K562 (cell line): ENCODE results near the gene C4A. TPM values are rescaled to one million over a fixed set of nuclear protein-coding genes. Genes with fewer than 3 reads are reported as not detected.

Experiments
- ARNT ChIP-seq, 2 experiments: fragments of 450-650 bp; IDR thresholded peaks; 2 replicates each; pipeline ENCODE4 v1.6.1; 2016; ENCODE audit warnings: mild to moderate bottlenecking in 1 of 2
- ATF2 ChIP-seq: sonication (generic); formaldehyde crosslinking; IDR thresholded peaks from 2 replicates; pipeline ENCODE4 v1.8.1; 2022; ENCODE audit warnings: missing genetic modification reagents
- BRF1 ChIP-seq: IDR thresholded peaks from 3 replicates; pipeline ENCODE4 v1.6.1; 2011; ENCODE audit warnings: borderline replicate concordance, mild to moderate bottlenecking; ENCODE audit not compliant: insufficient read length; ENCODE audit errors: extremely low read depth
- ETV5 ChIP-seq: sonication (generic); formaldehyde crosslinking; IDR thresholded peaks from 2 replicates; pipeline ENCODE4 v1.4.0; 2020; ENCODE audit warnings: low read depth, mild to moderate bottlenecking, missing genetic modification reagents
- FOXA1 ChIP-seq: fragments of 450-650 bp; IDR thresholded peaks from 2 replicates; pipeline ENCODE4 v1.6.1; 2016; ENCODE audit warnings: mild to moderate bottlenecking, borderline replicate concordance
- KHSRP ChIP-seq: fragments of 450-650 bp; IDR thresholded peaks from 2 replicates; pipeline ENCODE4 v1.6.1; 2017
- LEF1 ChIP-seq: fragments of 450-650 bp; IDR thresholded peaks from 2 replicates; pipeline ENCODE4 v1.6.1; 2016; ENCODE audit warnings: mild to moderate bottlenecking
- NR4A1 ChIP-seq, 2 experiments: fragments of 250-450 bp in 1 of 2; fragments of 450-650 bp in 1 of 2; sonication (Bioruptor Pico) in 1 of 2; IDR thresholded peaks; 2 replicates each; pipeline versions ENCODE4 v1.4.0 to v1.6.1; 2016 to 2020; ENCODE audit warnings: mild to moderate bottlenecking in 2 of 2, missing compliant biosample characterization in 1 of 2, missing genetic modification characterization in 1 of 2, moderate library complexity in 1 of 2
- PKNOX1 ChIP-seq: fragments of 450-650 bp; IDR thresholded peaks from 2 replicates; pipeline ENCODE4 v1.6.1; 2016
- ZNF318 ChIP-seq, 2 experiments: fragments of 450-650 bp; IDR thresholded peaks; 2 replicates each; pipeline ENCODE4 v1.6.1; 2016; ENCODE audit warnings: mild to moderate bottlenecking in 2 of 2, borderline replicate concordance in 1 of 2, low read depth in 1 of 2, moderate library complexity in 1 of 2
- ZNF764 ChIP-seq: fragments of 250-450 bp; sonication (Bioruptor Pico); IDR thresholded peaks from 2 replicates; pipeline ENCODE4 v1.4.0; 2020; ENCODE audit warnings: low read depth, mild to moderate bottlenecking, moderate library complexity
- polyA plus RNA-seq, 8 experiments: library from polyadenylated mRNA; depleted of rRNA in 4 of 8; stranded (reverse) in 5 of 8; unstranded in 3 of 8; fragments of >200 nt; fragmentation: Nextera tagmentation in 2 of 8; fragmentation: Illumina TruSeq in 1 of 8; extraction: Ambion mirVana in 2 of 8; extraction: Trizol in 1 of 8; gene quantifications; 2 replicates each; pipeline versions ENCODE4 v1.2.1 to v1.2.3, GENCODE V29; 2011 to 2014; ENCODE audit warnings: inconsistent platforms in 1 of 8, missing spikeins in 1 of 8
- total RNA-seq, 7 experiments: library from RNA; depleted of rRNA in 6 of 7; stranded (reverse); fragments of >200 nt in 6 of 7; fragmentation: Illumina TruSeq in 2 of 7; extraction: Trizol in 2 of 7; gene quantifications; 2 replicates each; pipeline versions ENCODE4 v1.2.1 to v1.2.3, GENCODE V29; 2011 to 2021; ENCODE audit warnings: low replicate concordance in 1 of 7

The C4A gene
- total and polyA plus RNA-seq, 9 of the 15 experiments (the other 6 are each of a cell fraction or from before 2014, with no cell fraction given) = 0.27 to 7.6 (median 5.0) TPM

- TF ChIP-seq PKNOX1 (no peak), KHSRP (no peak), LEF1 (no peak), FOXA1 (no peak), ETV5 (CRISPR knock-in tag) (no peak), BRF1 (no peak), ZNF318 (IDR thresholded peaks at IDR 0.05; ENCODE audit: borderline replicate concordance in 1 of 2, low read depth in 1 of 2) (no peak), ATF2 (CRISPR knock-in tag) (no peak; the same call in 1 of the 2 replicates), NR4A1 (CRISPR knock-in tag; IDR thresholded peaks at IDR 0.05) (no peak; the same call in 1 of the 2 replicates), NR4A1 (tag; IDR thresholded peaks at IDR 0.05) (no peak), ARNT (IDR thresholded peaks at IDR 0.05) (peak; percentile 24 to 38; a peak in 1 of 4 replicates), ZNF764 (CRISPR knock-in tag) (no peak)
Measured at GRCh38 chr6:31971279-31971992, 10.4 kb upstream of the C4A start (continued).
